Loucy (cell line): ENCODE measurements around the gene GNB5.

Source experiments
- CTCF ChIP-seq: fragments of 200-600 bp; sonication (generic); conservative IDR thresholded peaks from 2 replicates; pipeline ENCODE4 v1.5.1; 2014; ENCODE audit warnings: mild to moderate bottlenecking, antibody characterized with exemption, low read length
- EZH2phosphoT487 ChIP-seq: fragments of 200-600 bp; IDR thresholded peaks from 2 replicates; pipeline ENCODE4 v1.6.1; 2018; ENCODE audit warnings: antibody characterized with exemption, mild to moderate bottlenecking, moderate library complexity, borderline replicate concordance

- TF ChIP-seq CTCF (no peak), EZH2phosphoT487 (no peak)
Observed at GRCh38 chr15:52100807-52101442, 90.3 kb downstream of the GNB5 start.
